ENCODE results near the gene KCNK6. TPM values are rescaled to one million over a fixed set of nuclear protein-coding genes. Genes with fewer than 3 reads are reported as not detected.

The KCNK6 gene
- total RNA-seq, 4 donors from 2014 or later = 14.9 to 44.5 (median 17.6) TPM

- Histone ChIP-seq H3K4me1 (peaks cover 11 to 28% (median 16%) of the 10 kb centered on the region in 4 donors), H3K27me3 (no peaks in the 10 kb centered on the region), H3K36me3 (peaks cover 0 to 2% (median 0%) of the 10 kb centered on the region in 4 donors), H3K9me3 (no peaks in the 10 kb centered on the region), H3K4me3 (peak overlapping the region in 3 of 4 donors; percentile 23 to 76 (median 66)), H3K27ac (peak overlapping the region; percentile 85 to 92 (median 88))
- intact Hi-C loops (cut with DNase I; ENCODE audit: low total_unique reads) = no loop called here
- in situ Hi-C loops (cut with MboI; ENCODE audit: low pct_ligation_motif_present in 1 of 4, low pct_unique_long_range_greater_than_20kb in 1 of 4, low sequenced_read_pairs in 3 of 4) = no loop called here
- no peak for DNase-seq
- TF ChIP-seq POLR2AphosphoS5 (IDR thresholded peaks at IDR 0.05) (no peak), EP300 (IDR thresholded peaks at IDR 0.05; ENCODE audit: low read depth) (no peak), POLR2A (IDR thresholded peaks at IDR 0.05) (no peak)
- TF ChIP-seq, protein P1, sequence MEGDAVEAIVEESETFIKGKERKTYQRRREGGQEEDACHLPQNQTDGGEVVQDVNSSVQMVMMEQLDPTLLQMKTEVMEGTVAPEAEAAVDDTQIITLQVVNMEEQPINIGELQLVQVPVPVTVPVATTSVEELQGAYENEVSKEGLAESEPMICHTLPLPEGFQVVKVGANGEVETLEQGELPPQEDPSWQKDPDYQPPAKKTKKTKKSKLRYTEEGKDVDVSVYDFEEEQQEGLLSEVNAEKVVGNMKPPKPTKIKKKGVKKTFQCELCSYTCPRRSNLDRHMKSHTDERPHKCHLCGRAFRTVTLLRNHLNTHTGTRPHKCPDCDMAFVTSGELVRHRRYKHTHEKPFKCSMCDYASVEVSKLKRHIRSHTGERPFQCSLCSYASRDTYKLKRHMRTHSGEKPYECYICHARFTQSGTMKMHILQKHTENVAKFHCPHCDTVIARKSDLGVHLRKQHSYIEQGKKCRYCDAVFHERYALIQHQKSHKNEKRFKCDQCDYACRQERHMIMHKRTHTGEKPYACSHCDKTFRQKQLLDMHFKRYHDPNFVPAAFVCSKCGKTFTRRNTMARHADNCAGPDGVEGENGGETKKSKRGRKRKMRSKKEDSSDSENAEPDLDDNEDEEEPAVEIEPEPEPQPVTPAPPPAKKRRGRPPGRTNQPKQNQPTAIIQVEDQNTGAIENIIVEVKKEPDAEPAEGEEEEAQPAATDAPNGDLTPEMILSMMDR (IDR thresholded peaks at IDR 0.05) = no peak
- WGBS, 2 donors (ENCODE audit: low coverage in 1 of 2) = 68 to 86% methylated on average over 2 to 6 of the region's 6 CpGs
Observed at GRCh38 chr19:38373907-38374331, 54.3 kb downstream of the KCNK6 start.

GRCh38 chr19:38374332-38375097 is 54.9 kb downstream of the KCNK6 start, which contains the start of gene PSMD8:
PSMD8 (plus strand) TSS chr19:38374571; CDS start chr19:38374602, 31 bp downstream.
- in situ Hi-C loops (cut with MboI; ENCODE audit: low pct_ligation_motif_present in 1 of 4, low pct_unique_long_range_greater_than_20kb in 1 of 4, low sequenced_read_pairs in 3 of 4) = no loop called here
- peaks cover 0 to 6% (median 0%) of the 10 kb centered on the region in 4 donors for H3K36me3 ChIP-seq
- 0 to 1% methylated on average over 4 to 40 of the region's 65 CpGs for WGBS, 2 donors (ENCODE audit: low coverage in 1 of 2)
- no peaks in the 10 kb centered on the region for H3K27me3 ChIP-seq
- peak; percentile 95 for TF ChIP-seq POLR2A (IDR thresholded peaks at IDR 0.05)
- TF ChIP-seq, protein P1 (IDR thresholded peaks at IDR 0.05) = peak in 1 of 5 experiments; percentile 18
- TF ChIP-seq POLR2AphosphoS5 (IDR thresholded peaks at IDR 0.05) = peak; percentile 92 to 97 (median 95)
- TF ChIP-seq EP300 (IDR thresholded peaks at IDR 0.05; ENCODE audit: low read depth) = peak; percentile 72
- H3K4me1 ChIP-seq = peaks cover 11 to 28% (median 16%) of the 10 kb centered on the region in 4 donors
- H3K27ac ChIP-seq = peak within 1 kb of the TSS; percentile 85 to 92 (median 88)
- H3K4me3 ChIP-seq = peak within 1 kb of the TSS; percentile 66 to 82 (median 74)
- intact Hi-C loops (cut with DNase I; ENCODE audit: low total_unique reads) = no loop called here
- DNase-seq = peak; percentile 99
- no peaks in the 10 kb centered on the region for H3K9me3 ChIP-seq

GRCh38 chr19:38375098-38375493 is 55.5 kb downstream of the KCNK6 start:
- Histone ChIP-seq H3K4me3 (peak overlapping the region; percentile 66 to 82 (median 74)), H3K4me1 (peaks cover 11 to 28% (median 16%) of the 10 kb centered on the region in 4 donors), H3K36me3 (peaks cover 0 to 6% (median 0%) of the 10 kb centered on the region in 4 donors), H3K27ac (peak overlapping the region; percentile 85 to 92 (median 88)), H3K9me3 (no peaks in the 10 kb centered on the region), H3K27me3 (no peaks in the 10 kb centered on the region)
- 3% methylated on average over 6 to 18 of the region's 18 CpGs for WGBS, 2 donors (ENCODE audit: low coverage in 1 of 2)
- TF ChIP-seq, protein P1 (IDR thresholded peaks at IDR 0.05) = no peak
- TF ChIP-seq EP300 (IDR thresholded peaks at IDR 0.05; ENCODE audit: low read depth) (no peak), POLR2A (IDR thresholded peaks at IDR 0.05) (no peak), POLR2AphosphoS5 (IDR thresholded peaks at IDR 0.05) (no peak)
- in situ Hi-C loops (cut with MboI; ENCODE audit: low pct_ligation_motif_present in 1 of 4, low pct_unique_long_range_greater_than_20kb in 1 of 4, low sequenced_read_pairs in 3 of 4) = no loop called here
- DNase-seq = no peak
- intact Hi-C loops (cut with DNase I; ENCODE audit: low total_unique reads) = no loop called here

- no peaks in the 10 kb centered on the region for H3K27me3 ChIP-seq
- H3K4me3 ChIP-seq = peak overlapping the region in 3 of 4 donors; percentile 66 to 82 (median 76)
- in situ Hi-C loops (cut with MboI; ENCODE audit: low pct_ligation_motif_present in 1 of 4, low pct_unique_long_range_greater_than_20kb in 1 of 4, low sequenced_read_pairs in 3 of 4) = no loop called here
- WGBS, 2 donors (ENCODE audit: low coverage in 1 of 2) = 86 to 100% methylated on average over 2 to 5 of the region's 5 CpGs
- peaks cover 11 to 28% (median 16%) of the 10 kb centered on the region in 4 donors for H3K4me1 ChIP-seq
- no peaks in the 10 kb centered on the region for H3K9me3 ChIP-seq
- H3K27ac ChIP-seq = no peak overlapping the region
- DNase-seq = no peak
- peaks cover 0 to 7% (median under 1%) of the 10 kb centered on the region in 4 donors for H3K36me3 ChIP-seq
- TF ChIP-seq POLR2A (IDR thresholded peaks at IDR 0.05) (no peak), EP300 (IDR thresholded peaks at IDR 0.05; ENCODE audit: low read depth) (no peak), POLR2AphosphoS5 (IDR thresholded peaks at IDR 0.05) (no peak)
- TF ChIP-seq, protein P1 (IDR thresholded peaks at IDR 0.05) = no peak
- intact Hi-C loops (cut with DNase I; ENCODE audit: low total_unique reads) = no loop called here
Observed at GRCh38 chr19:38375748-38376147, 56.1 kb downstream of the KCNK6 start.
